Measurements from ENCODE around the gene PROSER2.
A peak's percentile ranks its signal among the peaks of the same experiment; 100 is the strongest.
"Not testable (repeated sequence)": the region's sequence is repeated elsewhere in the genome, so short reads cannot be mapped to it uniquely, and the experiment has no call there.

Gene PROSER2

DNA sequence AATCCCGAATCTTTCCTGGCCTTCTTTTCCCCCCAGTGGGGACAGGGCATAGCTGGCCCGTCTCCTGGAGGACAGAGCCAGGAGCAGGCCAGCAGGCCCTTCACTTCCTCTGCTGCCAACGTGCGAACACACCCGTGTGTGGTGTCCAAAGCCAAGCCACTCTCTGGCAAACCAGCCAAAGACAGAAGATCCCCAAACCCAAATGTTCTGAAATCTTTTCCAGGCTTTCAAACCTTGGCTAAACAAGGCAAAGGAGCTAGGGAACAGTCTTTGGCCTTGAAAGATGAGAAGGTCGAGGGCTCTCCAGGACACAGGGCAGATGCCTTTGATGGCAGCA lies 63.0 kb downstream of the PROSER2 start:
- no peak for DNase-seq
- no peak overlapping the region for H3K4me3 Mint-ChIP-seq
- H3K4me1 Mint-ChIP-seq: peaks cover 13% of the 10 kb centered on the region
- H3K9me3 Mint-ChIP-seq: no peaks in the 10 kb centered on the region
- H3K36me3 Mint-ChIP-seq (ENCODE audit: low read depth): no peaks in the 10 kb centered on the region
- no peaks in the 10 kb centered on the region for H3K27me3 Mint-ChIP-seq (ENCODE audit: low read depth, poor library complexity)
- TF ChIP-seq, protein P1, sequence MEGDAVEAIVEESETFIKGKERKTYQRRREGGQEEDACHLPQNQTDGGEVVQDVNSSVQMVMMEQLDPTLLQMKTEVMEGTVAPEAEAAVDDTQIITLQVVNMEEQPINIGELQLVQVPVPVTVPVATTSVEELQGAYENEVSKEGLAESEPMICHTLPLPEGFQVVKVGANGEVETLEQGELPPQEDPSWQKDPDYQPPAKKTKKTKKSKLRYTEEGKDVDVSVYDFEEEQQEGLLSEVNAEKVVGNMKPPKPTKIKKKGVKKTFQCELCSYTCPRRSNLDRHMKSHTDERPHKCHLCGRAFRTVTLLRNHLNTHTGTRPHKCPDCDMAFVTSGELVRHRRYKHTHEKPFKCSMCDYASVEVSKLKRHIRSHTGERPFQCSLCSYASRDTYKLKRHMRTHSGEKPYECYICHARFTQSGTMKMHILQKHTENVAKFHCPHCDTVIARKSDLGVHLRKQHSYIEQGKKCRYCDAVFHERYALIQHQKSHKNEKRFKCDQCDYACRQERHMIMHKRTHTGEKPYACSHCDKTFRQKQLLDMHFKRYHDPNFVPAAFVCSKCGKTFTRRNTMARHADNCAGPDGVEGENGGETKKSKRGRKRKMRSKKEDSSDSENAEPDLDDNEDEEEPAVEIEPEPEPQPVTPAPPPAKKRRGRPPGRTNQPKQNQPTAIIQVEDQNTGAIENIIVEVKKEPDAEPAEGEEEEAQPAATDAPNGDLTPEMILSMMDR (IDR thresholded peaks at IDR 0.05): no peak
- peak overlapping the region; percentile 22 for H3K27ac Mint-ChIP-seq

DNA sequence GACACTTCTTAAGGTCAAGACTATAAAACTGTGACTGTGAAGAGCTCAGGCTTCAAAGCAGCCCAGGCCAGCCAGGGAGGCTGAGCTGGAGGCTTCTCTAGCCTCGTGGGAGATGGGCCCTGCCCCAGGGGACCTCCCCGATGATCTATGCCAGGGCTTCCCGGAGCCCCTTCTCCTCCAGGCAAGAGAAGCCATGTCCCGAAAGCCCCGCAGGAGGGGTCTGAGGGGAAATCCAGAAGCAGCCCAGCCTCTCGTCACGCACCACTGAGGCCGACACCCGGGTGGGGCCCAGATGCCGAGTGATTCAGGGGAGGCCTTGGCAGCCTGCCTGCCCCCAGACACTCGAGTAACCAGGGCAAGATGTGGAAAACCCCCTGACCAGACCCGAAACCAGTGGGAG lies 63.7 kb downstream of the PROSER2 start:
- Mint-ChIP-seq H3K9me3 (no peaks in the 10 kb centered on the region), H3K27ac (peak overlapping the region; percentile 22), H3K4me3 (no peak overlapping the region), H3K4me1 (peaks cover 13% of the 10 kb centered on the region), H3K27me3 (ENCODE audit: low read depth, poor library complexity) (no peaks in the 10 kb centered on the region), H3K36me3 (ENCODE audit: low read depth) (no peaks in the 10 kb centered on the region)
- TF ChIP-seq, protein P1 (IDR thresholded peaks at IDR 0.05): no peak
- DNase-seq: no peak

DNA sequence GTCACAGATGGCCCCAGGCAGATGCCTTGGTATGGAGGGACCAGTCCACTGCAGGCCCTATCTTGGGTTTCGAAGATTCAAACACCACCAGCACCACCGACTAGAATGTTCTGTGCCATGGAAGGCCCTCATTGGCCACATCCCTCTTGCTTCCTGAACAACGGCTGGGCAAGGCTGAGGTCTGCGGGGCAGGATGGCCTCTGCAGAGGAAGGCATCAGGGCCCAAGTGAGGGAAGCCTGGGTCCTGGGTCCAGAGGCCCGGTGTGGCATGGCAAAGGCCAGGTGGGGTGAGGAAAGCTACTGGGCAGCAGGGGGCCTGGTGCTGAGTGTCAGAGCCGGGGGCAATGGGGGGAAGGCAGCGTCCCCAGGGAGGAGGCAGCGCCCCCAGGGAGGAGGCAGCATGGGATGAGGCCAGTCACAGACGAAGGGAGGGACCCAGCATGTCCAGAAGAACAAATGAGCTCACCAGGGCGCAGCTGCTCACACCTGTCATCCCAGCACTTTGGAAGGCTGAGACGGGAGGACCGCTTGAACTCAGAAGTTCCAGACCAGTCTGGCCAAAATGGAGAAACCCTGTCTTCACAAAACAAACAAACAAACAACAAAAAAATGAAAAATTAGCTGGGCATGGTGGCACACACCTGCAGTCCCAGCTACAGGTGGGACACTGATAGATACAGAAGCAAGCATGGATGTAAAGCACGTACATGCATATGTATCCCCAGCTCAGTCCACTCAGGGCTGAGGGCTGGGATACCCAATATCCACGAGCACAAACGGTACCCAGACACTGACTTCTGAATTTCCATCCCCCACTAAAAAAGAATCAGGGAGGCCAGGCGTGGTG lies 64.4 kb downstream of the PROSER2 start:
- no peak overlapping the region for H3K4me3 Mint-ChIP-seq
- no peaks in the 10 kb centered on the region for H3K36me3 Mint-ChIP-seq (ENCODE audit: low read depth)
- TF ChIP-seq, protein P1 (IDR thresholded peaks at IDR 0.05): no peak
- no peaks in the 10 kb centered on the region for H3K27me3 Mint-ChIP-seq (ENCODE audit: low read depth, poor library complexity)
- no peaks in the 10 kb centered on the region for H3K9me3 Mint-ChIP-seq
- no peak for DNase-seq
- peak overlapping the region; percentile 74 for H3K27ac Mint-ChIP-seq
- peaks cover 13% of the 10 kb centered on the region for H3K4me1 Mint-ChIP-seq

DNA sequence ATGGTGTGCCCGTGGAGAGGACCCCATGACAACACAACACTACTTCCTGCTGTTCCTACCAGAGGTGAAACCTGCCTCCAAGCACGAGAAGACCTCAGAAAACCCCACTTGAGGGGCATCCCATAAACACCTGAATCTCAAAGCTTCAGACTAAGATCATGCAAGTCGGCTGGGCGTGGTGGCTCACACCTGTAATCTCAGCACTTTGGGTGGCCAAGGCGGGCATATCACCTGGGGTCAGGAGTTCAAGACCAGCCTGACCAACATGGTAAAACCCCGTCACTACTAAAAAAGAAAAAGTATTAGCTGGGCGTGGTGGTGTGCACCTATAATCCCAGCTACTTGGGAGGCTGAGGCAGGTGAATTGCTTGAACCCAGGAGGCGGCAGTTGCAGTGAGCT lies 66.1 kb downstream of the PROSER2 start:
- not testable (repeated sequence) for H3K27ac Mint-ChIP-seq; DNase-seq; H3K27me3 Mint-ChIP-seq (ENCODE audit: low read depth, poor library complexity); H3K36me3 Mint-ChIP-seq (ENCODE audit: low read depth); H3K4me3 Mint-ChIP-seq; H3K9me3 Mint-ChIP-seq
- H3K4me1 Mint-ChIP-seq: peaks cover 13% of the 10 kb centered on the region

DNA sequence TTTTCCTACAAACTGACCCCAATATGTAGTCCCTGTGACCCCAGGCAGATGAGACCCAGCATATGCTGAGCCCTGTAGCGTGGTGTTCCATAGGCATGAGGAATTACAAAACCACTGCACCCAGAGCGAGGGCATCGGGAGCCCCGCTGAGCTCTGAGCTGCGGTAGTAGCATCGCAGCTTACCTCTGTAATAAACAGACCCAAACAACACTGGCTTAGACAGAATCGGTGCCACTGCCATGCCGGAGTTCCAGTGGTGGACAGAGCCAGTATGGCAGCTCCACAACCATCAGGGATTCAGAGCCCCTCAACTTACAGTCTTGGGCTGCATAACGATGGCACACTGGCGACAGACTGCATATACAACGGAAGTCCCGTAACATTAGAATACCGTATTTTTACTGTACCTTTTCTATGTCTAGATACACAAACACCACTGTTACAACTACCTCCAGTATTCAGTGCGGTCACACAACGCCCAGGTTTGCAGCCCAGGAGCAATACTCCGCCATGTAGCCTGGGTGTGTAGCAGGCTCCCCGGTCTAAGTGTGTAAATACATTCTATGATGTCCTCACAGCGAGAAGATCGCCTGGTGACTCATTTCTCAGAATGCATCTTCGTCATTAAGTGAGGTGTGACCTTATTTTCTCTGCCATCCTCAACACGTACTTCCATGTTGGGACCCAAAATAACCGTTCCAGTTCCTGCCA lies 68.8 kb downstream of the PROSER2 start:
- H3K4me3 Mint-ChIP-seq: no peak overlapping the region
- TF ChIP-seq, protein P1 (IDR thresholded peaks at IDR 0.05): no peak
- no peak overlapping the region for H3K27ac Mint-ChIP-seq
- peaks cover under 1% of the 10 kb centered on the region for H3K4me1 Mint-ChIP-seq
- H3K9me3 Mint-ChIP-seq: no peaks in the 10 kb centered on the region
- H3K27me3 Mint-ChIP-seq (ENCODE audit: low read depth, poor library complexity): peaks cover 3% of the 10 kb centered on the region
- no peak for DNase-seq
- no peaks in the 10 kb centered on the region for H3K36me3 Mint-ChIP-seq (ENCODE audit: low read depth)

DNA sequence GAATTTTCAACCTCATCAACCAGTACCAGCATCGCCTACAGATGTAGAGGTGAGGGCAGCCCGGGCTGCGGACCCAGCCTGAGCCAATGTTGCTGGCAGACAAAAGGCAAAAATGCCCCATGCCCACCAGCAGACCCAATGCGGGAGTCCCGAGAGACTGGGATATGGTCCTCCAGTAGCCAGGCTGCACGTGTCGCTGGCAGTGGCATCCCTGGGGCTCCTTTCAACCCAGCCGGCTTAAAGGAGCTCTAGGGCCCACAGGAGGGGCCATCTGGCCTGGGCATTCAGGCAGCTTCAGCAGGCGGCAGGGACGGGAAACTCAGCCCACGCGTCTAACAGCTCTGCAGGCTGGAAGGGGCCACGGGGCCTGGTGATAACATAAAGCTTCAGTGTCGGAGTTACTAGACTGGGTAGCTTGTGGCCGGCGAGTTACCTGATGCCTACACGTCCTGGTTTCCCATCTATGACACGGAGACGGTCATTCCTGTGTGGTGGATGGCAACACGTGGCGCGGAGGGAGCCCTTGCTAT lies 70.7 kb downstream of the PROSER2 start:
- Mint-ChIP-seq H3K9me3 (no peaks in the 10 kb centered on the region), H3K27ac (no peak overlapping the region), H3K4me1 (peaks cover 11% of the 10 kb centered on the region), H3K4me3 (no peak overlapping the region), H3K36me3 (ENCODE audit: low read depth) (no peaks in the 10 kb centered on the region), H3K27me3 (ENCODE audit: low read depth, poor library complexity) (peaks cover 3% of the 10 kb centered on the region)
- TF ChIP-seq, protein P1 (IDR thresholded peaks at IDR 0.05): no peak
- DNase-seq: no peak
